Renal cortical epithelial cell (primary cell): Measurements from ENCODE around the gene MAGEC1. TPM values are rescaled to one million over a fixed set of nuclear protein-coding genes. Genes with fewer than 3 reads are reported as not detected.
A peak's percentile ranks its signal among the peaks of the same experiment; 100 is the strongest.
"Not testable (repeated sequence)": the region's sequence is repeated elsewhere in the genome, so short reads cannot be mapped to it uniquely, and the experiment has no call there.

ENCODE experiments used
- DNase-seq: peaks from one replicate; pipeline ENCODE4 v3.0.0-alpha.2; 2011; ENCODE audit warnings: low read depth
- total RNA-seq: library from RNA; depleted of rRNA; stranded (reverse); fragments of >200 nt; gene quantifications from 2 replicates; pipeline ENCODE4 v1.2.3, GENCODE V29; 2014

The MAGEC1 gene
- total RNA-seq = not detected in 2 replicates

- no peak for DNase-seq
Measured at GRCh38 chrX:141903400-141904155, at the start of gene MAGEC1. TSS of gene MAGEC1 (plus strand) at chrX:141903894. CDS start at chrX:141905073, 1,179 bp downstream.

DNA sequence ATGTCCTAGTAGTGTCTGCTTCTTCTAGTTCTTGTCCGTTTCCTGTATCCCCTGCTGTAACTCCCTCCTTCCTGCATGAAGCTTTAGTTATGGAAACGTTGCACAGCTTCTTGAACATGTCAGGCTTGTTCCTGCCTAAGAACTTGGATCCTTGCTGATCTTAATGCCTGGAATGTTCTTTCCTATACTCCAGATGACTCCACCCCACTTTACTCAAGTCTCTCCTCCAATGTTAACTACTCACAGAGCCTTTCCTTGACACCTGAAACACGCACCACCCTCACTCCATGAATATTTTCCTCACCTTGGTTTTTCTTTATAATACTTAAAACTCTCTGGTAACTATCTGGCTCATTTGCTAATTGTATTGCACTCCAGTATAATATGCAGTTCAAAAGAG is 46.2 kb upstream of the MAGEC1 start:
- no peak for DNase-seq

GRCh38 chrX:141879616-141880015 is 24.1 kb upstream of the MAGEC1 start:
- DNase-seq = no peak

GRCh38 chrX:141888811-141889210 is 14.9 kb upstream of the MAGEC1 start:
- DNase-seq = not testable (repeated sequence)

DNA sequence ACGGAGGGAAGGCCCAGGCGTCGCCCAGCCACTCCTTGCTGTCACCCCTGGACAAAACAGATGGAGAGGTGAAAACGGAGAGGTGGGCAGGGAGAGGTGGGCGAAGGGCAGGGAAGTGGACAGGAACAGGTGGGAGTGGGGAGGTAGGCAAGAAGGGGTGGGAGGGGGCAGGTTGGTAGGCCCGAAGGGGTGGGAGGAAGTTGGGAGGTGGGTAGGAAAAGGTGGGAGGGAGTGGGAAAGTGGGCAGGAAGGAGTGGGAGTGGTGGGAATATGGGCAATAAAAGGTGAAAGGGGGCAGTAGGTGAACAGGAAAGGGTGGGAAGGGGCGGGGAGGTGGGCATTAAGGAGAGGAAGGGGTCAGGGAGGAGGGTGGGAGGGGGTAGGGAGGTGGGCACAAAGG is 9.0 kb upstream of the MAGEC1 start:
- no peak for DNase-seq

DNA sequence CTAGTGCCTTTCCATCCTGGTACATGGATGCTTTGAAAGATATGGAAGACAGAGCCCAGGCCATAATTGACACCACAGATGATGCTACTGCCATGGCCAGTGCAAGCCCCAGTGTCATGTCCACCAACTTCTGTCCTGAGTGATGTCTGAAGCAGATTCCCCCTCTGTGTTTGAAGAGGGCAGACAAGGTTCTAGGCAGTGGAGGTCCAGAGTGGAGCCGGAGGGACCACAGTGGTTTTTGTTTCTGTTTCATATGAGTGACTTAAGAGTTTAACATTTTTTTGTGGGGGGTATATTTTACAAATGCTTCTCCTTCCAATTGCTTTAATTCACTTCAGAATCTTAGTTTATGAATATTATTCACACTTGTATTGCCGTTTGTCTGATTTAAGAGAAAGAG is 6.0 kb upstream of the MAGEC1 start:
- no peak for DNase-seq

GRCh38 chrX:141902366-141902765 is 1.3 kb upstream of the MAGEC1 start:
- DNase-seq = no peak

- DNase-seq = no peak
Measured at GRCh38 chrX:141904262-141904661, 568 bp downstream of the MAGEC1 start.

- no peak for DNase-seq
Measured at GRCh38 chrX:141917801-141918200, 14.1 kb downstream of the MAGEC1 start.

GRCh38 chrX:141924293-141924692 is 20.6 kb downstream of the MAGEC1 start:
- no peak for DNase-seq

- no peak for DNase-seq
Measured at GRCh38 chrX:141928432-141928831, 24.7 kb downstream of the MAGEC1 start.

DNA sequence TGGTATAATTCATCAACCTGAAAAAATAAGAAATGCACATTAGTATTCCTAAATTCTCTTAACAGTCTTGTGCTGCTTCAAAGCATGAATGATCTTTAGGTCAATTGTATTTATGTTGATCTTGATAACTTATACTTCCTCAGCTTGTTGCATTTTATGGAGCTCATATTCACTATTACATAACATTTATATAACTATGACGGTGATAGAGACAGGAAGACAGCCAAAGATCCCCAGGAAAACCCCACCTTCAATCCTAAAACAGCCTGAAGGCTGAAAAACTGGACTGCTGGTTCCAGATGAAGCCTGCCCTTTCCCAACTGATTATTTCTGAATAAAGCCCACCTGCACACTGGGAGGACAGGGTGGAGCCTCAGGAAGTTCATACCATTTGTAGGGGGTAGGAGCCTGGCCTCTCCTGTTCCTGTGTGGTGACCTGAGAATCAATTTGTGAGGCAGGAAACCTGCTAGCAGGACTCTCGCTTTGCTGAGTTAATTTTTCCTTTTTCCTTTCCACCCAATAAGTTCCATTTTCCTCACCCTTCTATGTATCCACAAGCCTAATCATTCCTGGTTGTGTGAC is 30.5 kb downstream of the MAGEC1 start:
- DNase-seq = no peak

DNA sequence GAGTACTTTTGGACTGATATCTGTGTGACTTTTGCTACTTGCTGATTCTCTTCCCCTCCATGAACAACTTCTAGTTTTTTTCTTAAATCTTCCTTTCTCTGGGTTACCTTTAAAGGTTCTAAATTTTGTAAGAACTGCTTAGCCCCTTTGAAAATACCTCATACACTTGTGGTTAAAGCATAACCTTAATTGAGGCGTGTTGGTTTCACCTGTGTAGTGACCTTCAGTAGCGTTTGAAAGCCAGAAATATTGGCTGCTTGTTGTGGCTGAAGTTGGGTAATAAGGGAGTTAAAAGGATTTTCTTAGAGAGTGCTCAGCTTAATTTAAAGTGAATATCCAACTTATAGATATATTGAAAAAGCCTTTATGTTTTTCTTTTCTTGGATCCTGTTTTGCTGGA is 32.0 kb downstream of the MAGEC1 start:
- DNase-seq = peak; percentile 2

DNA sequence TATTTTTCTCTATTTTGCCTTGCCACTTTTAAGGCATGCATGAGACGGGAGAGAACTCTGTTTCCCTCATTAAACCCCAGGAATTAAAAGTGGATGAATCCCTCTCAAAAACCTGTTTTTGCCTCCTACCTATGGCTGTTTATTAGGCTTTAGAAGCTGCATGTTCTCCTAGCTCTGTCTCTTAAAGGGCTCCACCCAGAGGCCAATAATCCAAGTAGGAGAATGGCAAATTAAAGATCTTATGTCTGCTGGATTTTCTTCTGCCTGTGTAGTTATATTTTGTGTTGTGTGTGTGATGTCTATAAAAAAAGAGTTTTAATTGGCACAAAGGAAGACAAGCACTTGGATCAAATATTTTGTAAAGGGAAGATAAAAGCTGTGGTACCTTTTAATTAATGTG is 32.4 kb downstream of the MAGEC1 start:
- no peak for DNase-seq

GRCh38 chrX:141941234-141941633 is 37.5 kb downstream of the MAGEC1 start:
- DNase-seq = no peak

DNA sequence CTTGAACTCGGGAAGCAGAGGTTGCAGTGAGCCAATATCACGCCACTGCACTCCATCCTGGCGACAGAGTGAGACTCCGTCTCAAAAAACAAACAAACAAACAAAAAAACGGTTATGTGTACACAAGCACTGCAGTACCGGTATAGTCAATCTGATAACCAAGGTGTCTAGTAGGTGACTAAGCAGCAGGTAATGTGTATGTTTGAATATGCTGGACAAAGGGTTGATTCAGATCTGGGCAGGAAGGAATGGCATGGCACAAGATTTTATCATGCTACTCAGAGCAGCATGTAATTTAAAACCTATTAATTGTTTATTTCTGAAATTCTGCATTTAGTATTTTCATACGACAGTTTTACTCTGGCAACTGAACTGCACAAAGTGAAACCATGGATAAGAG is 41.7 kb downstream of the MAGEC1 start:
- DNase-seq = no peak

GRCh38 chrX:141947350-141947749 is 43.7 kb downstream of the MAGEC1 start:
- DNase-seq = no peak

DNA sequence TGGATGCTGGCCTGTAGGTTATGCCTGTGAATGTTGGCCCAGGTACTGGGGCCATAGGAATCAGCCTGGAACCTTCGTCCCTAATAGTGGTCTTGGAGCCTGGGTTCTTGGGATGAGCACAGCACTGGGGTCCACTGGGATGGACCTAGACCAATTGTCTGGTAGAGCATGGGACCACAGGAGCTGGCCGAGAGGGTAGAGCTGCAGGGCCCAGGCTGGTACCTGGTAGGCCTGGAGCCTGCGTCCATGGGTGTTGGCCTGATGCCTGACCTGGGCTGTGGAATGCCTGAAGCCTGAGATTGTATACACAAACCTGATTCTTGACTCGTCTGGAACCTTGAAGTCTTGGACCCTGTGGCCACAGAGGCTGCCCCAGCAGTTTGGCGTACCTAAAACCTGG is 48.9 kb downstream of the MAGEC1 start:
- no peak for DNase-seq

DNA sequence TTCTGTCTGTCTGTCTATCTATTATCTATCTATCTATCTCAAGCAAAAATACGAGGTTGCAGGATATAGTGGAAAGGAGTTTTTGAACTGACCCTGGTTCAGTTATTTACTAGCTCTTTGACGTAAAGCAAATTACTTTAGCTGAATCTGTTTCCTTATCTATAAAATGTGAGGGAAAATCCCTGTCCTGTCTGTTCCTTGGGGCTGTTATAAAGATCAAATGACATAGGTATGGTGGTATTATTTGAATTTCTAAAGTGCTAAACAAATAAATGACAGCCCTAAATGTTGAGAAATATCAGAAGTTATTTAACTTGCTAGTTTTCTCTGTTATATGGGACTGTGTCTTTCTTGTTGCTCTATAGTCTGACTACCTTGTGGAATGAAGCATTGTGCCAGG is 55.0 kb downstream of the MAGEC1 start:
- DNase-seq = no peak
